HCT116 (cell line): ENCODE results near the gene JPH3. TPM values are rescaled to one million over a fixed set of nuclear protein-coding genes. Genes with fewer than 3 reads are reported as not detected.

Experiments used
- ATAC-seq: fragments of 200-7000 bp; cut with Tn5 transposase; 2 replicates; pipeline ENCODE4 v1.9.1; 2020; ENCODE audit warnings: mild to moderate bottlenecking, moderate library complexity
- BruUV-seq: library from RNA; stranded (reverse); fragments of 400-500 nt; replicated peaks from 2 replicates; lab custom pipeline; 2021; lab: Mats Ljungman, UMichigan
- CTCF ChIA-PET: fragments of 300-600 bp; sonication (Branson Sonifier 250); formaldehyde crosslinking; loops from one replicate; lab custom pipeline; 2021; ENCODE audit warnings: antibody characterized with exemption; lab: Charles Lee
- POLR2A ChIA-PET: fragments of 300-600, 350-600 bp; sonication (Branson Sonifier 250); formaldehyde crosslinking; loops from one replicate; lab custom pipeline; 2021; ENCODE audit warnings: antibody characterized with exemption; lab: Charles Lee
- RAD21 ChIA-PET, 2 experiments: fragments of 300-600 bp; sonication (Branson Sonifier 250); formaldehyde crosslinking; loops; one replicate each; lab custom pipeline; 2023; ENCODE audit warnings: low total read pairs in 2 of 2; ENCODE audit not compliant: uncharacterized antibody in 2 of 2, unreplicated experiment in 2 of 2, low non-redundant PET in 1 of 2; lab: Charles Lee
- DNase-seq: peaks from one replicate; pipeline ENCODE4 v3.0.0-alpha.2; 2010; ENCODE audit warnings: low read depth, low spot score
- H2AFZ ChIP-seq: fragments of 200-600 bp; shearing (Covaris generic), sonication (generic); 2 replicates; pipeline ENCODE4 v1.6.1; 2017; ENCODE audit warnings: low read depth, mixed run types, mixed read lengths, antibody characterized with exemption, low read length; ENCODE audit not compliant: poor library complexity, severe bottlenecking
- H3K27ac ChIP-seq: 2 replicates; pipeline ENCODE4 v1.5.1; 2012; ENCODE audit warnings: low read depth, low read length
- H3K27me3 ChIP-seq: fragments of 200-600 bp; sonication (generic); 2 replicates; pipeline ENCODE4 v1.6.1; 2016; ENCODE audit warnings: mixed run types, low read length, mixed read lengths; ENCODE audit not compliant: insufficient read depth
- H3K36me3 ChIP-seq, 2 experiments: fragments of 200-500 bp in 1 of 2; fragments of 200-600 bp in 1 of 2; sonication (Bioruptor generic) in 1 of 2; sonication (generic) in 1 of 2; 2 replicates each; pipeline versions ENCODE4 v1.5.1 to v1.6.1; 2014 to 2016; ENCODE audit warnings: low read length in 2 of 2, inconsistent platforms in 1 of 2, mixed read lengths in 1 of 2, mixed run types in 1 of 2; ENCODE audit not compliant: insufficient read depth in 2 of 2, control insufficient read depth in 1 of 2
- H3K4me1 ChIP-seq, 2 experiments: fragments of 200-600 bp in 1 of 2; sonication (generic) in 1 of 2; 2 replicates each; pipeline versions ENCODE4 v1.5.1 to v1.6.1; 2012 to 2017; ENCODE audit warnings: low read length in 2 of 2, inconsistent platforms in 1 of 2, mild to moderate bottlenecking in 1 of 2, mixed read lengths in 1 of 2, mixed run types in 1 of 2, moderate library complexity in 1 of 2; ENCODE audit not compliant: insufficient read depth in 2 of 2, control insufficient read depth in 1 of 2
- H3K4me2 ChIP-seq: fragments of 200-600 bp; sonication (generic); 2 replicates; pipeline ENCODE4 v1.6.1; 2017; ENCODE audit warnings: mixed run types, low read length, mixed read lengths
- H3K4me3 ChIP-seq, 2 experiments: fragments of 200-600 bp in 1 of 2; sonication (generic) in 1 of 2; replicated peaks in 1 of 2; 2 replicates each; pipeline ENCODE4 v1.5.1; 2011 to 2016; ENCODE audit warnings: low read length in 2 of 2, control low read depth in 1 of 2, low read depth in 1 of 2, mild to moderate bottlenecking in 1 of 2, mixed read lengths in 1 of 2, mixed run types in 1 of 2
- H3K79me2 ChIP-seq: fragments of 200-600 bp; sonication (generic); 2 replicates; pipeline ENCODE4 v1.6.1; 2017; ENCODE audit warnings: mild to moderate bottlenecking, mixed run types, low read length, moderate library complexity, mixed read lengths; ENCODE audit not compliant: insufficient read depth
- H3K9ac ChIP-seq: fragments of 200-600 bp; sonication (generic); 2 replicates; pipeline ENCODE4 v1.6.1; 2016; ENCODE audit warnings: low read length, mixed read lengths
- H3K9me2 ChIP-seq: fragments of 200-600 bp; sonication (generic), shearing (Covaris generic); 2 replicates; pipeline ENCODE4 v1.6.1; 2017; ENCODE audit warnings: mixed run types, mild to moderate bottlenecking, moderate library complexity; ENCODE audit not compliant: insufficient read depth
- H3K9me3 ChIP-seq, 2 experiments: fragments of 200-500 bp in 1 of 2; fragments of 200-600 bp in 1 of 2; sonication (Bioruptor generic) in 1 of 2; sonication (generic) in 1 of 2; 2 replicates each; pipeline ENCODE4 v1.6.1; 2014 to 2017; ENCODE audit warnings: low read length in 2 of 2, mixed read lengths in 2 of 2, inconsistent platforms in 1 of 2, low read depth in 1 of 2, mild to moderate bottlenecking in 1 of 2, mixed run types in 1 of 2, moderate library complexity in 1 of 2; ENCODE audit not compliant: control insufficient read depth in 1 of 2, insufficient read depth in 1 of 2
- H4K20me1 ChIP-seq: fragments of 200-600 bp; sonication (generic), shearing (Covaris generic); 2 replicates; pipeline ENCODE4 v1.6.1; 2017; ENCODE audit warnings: mixed run types, mild to moderate bottlenecking, moderate library complexity; ENCODE audit not compliant: insufficient read depth
- CBX3 ChIP-seq: IDR thresholded peaks from 2 replicates; pipeline ENCODE4 v1.6.1; 2012; ENCODE audit warnings: low read depth
- CTCF ChIP-seq, 3 experiments: fragments of 200-600 bp in 1 of 3; sonication (generic) in 1 of 3; IDR thresholded peaks in 2 of 3; conservative IDR thresholded peaks in 1 of 3; 2 replicates each; pipeline ENCODE4 v1.5.1; 2012 to 2017; ENCODE audit warnings: low read depth in 2 of 3, low read length in 2 of 3, antibody characterized with exemption in 1 of 3, borderline replicate concordance in 1 of 3, control low read depth in 1 of 3, mild to moderate bottlenecking in 1 of 3, mixed read lengths in 1 of 3, mixed run types in 1 of 3, moderate library complexity in 1 of 3; ENCODE audit not compliant: insufficient read depth in 1 of 3
- EGR1 ChIP-seq: IDR thresholded peaks from 2 replicates; pipeline ENCODE4 v1.6.1; 2012; ENCODE audit warnings: low read depth
- ELF1 ChIP-seq: IDR thresholded peaks from 2 replicates; pipeline ENCODE4 v1.6.1; 2012; ENCODE audit warnings: low read depth, borderline replicate concordance
- EZH2phosphoT487 ChIP-seq: fragments of 200-600 bp; IDR thresholded peaks from 2 replicates; pipeline ENCODE4 v1.6.1; 2018; ENCODE audit warnings: antibody characterized with exemption, borderline replicate concordance
- FOSL1 ChIP-seq: IDR thresholded peaks from 2 replicates; pipeline ENCODE4 v1.6.1; 2012; ENCODE audit warnings: low read depth
- POLR2AphosphoS5 ChIP-seq: IDR thresholded peaks from 2 replicates; pipeline ENCODE4 v1.6.1; 2011; ENCODE audit warnings: mild to moderate bottlenecking, low read depth, low read length, moderate library complexity
- REST ChIP-seq: IDR thresholded peaks from 2 replicates; pipeline ENCODE4 v1.6.1; 2012; ENCODE audit warnings: low read depth
- SIN3A ChIP-seq: IDR thresholded peaks from 2 replicates; pipeline ENCODE4 v1.6.1; 2012; ENCODE audit warnings: low read depth
- SP1 ChIP-seq: IDR thresholded peaks from 2 replicates; pipeline ENCODE4 v1.6.1; 2012; ENCODE audit warnings: low read depth
- YY1 ChIP-seq: IDR thresholded peaks from 2 replicates; pipeline ENCODE4 v1.6.1; 2011; ENCODE audit warnings: low read length, low read depth, moderate library complexity, mild to moderate bottlenecking; ENCODE audit not compliant: insufficient replicate concordance; ENCODE audit errors: extremely low read depth
- ZFX ChIP-seq: fragments of 450-650 bp; IDR thresholded peaks from 2 replicates; pipeline ENCODE4 v1.6.1; 2017
- ZNF274 ChIP-seq: fragments of 200-500 bp; sonication (Bioruptor generic); IDR thresholded peaks from 2 replicates; pipeline ENCODE4 v1.6.1; 2014; ENCODE audit warnings: mild to moderate bottlenecking, low read depth, low read length, inconsistent platforms
- intact Hi-C: fragments of 100-400 bp; cut with micrococcal nuclease; formaldehyde crosslinking; loops from 2 replicates; pipeline ENCODE4 v1.10.0; 2022
- total RNA-seq: library from RNA; stranded (reverse); gene quantifications from one replicate; pipeline ENCODE4 v1.2.1, GENCODE V29; 2021; ENCODE audit not compliant: unreplicated experiment

The JPH3 gene
- total RNA-seq, 1 experiment from 2014 or later: 0.10 TPM

GRCh38 chr16:87582966-87583325, 19.4 kb upstream of the JPH3 start:
- Histone ChIP-seq H4K20me1 (no peaks in the 10 kb centered on the region), H3K4me3 (no peak overlapping the region), H3K36me3 (no peaks in the 10 kb centered on the region), H3K9me2 (no peaks in the 10 kb centered on the region), H3K9ac (no peak overlapping the region), H3K4me1 (peaks cover 12 to 22% of the 10 kb centered on the region in 2 experiments), H3K79me2 (no peaks in the 10 kb centered on the region), H3K27me3 (no peaks in the 10 kb centered on the region), H2AFZ (no peak overlapping the region), H3K9me3 (no peaks in the 10 kb centered on the region), H3K27ac (no peak overlapping the region)
- intact Hi-C loops: no loop called here
- no peak for ATAC-seq
- RAD21 ChIA-PET: no interaction called here
- no peak for DNase-seq
- CTCF ChIA-PET: interaction anchor here (1.2 kb wide), 1 partner anchor 10 kb away, joined by 3 read pairs; no protein-coding TSS in a partner anchor
- BruUV-seq: no TSS peak
- POLR2A ChIA-PET: no interaction called here
- TF ChIP-seq ZNF274: no peak
- no peak for TF ChIP-seq CBX3
- no peak for TF ChIP-seq EZH2phosphoT487
- no peak for TF ChIP-seq SIN3A
- TF ChIP-seq, all 23 proteins: peak for 0
- no peak overlapping the region for H3K4me2 ChIP-seq

- H2AFZ ChIP-seq: no peak overlapping the region
- no peak overlapping the region for H3K27ac ChIP-seq
- peaks cover 12 to 22% of the 10 kb centered on the region in 2 experiments for H3K4me1 ChIP-seq
- no peaks in the 10 kb centered on the region for H3K27me3 ChIP-seq
- no peaks in the 10 kb centered on the region for H4K20me1 ChIP-seq
- TF ChIP-seq REST (no peak), ZFX (no peak), CBX3 (no peak), SP1 (no peak), FOSL1 (no peak), CTCF (IDR thresholded peaks at IDR 0.05 in 2 of 3, conservative IDR thresholded peaks at IDR 0.05 in 1 of 3; ENCODE audit: borderline replicate concordance in 1 of 3, insufficient read depth in 1 of 3, low read depth in 2 of 3, low read length in 2 of 3) (no peak), EGR1 (no peak), POLR2AphosphoS5 (no peak), ELF1 (no peak), YY1 (no peak)
- TF ChIP-seq, all 23 proteins: peak for 0
- ATAC-seq (no peak), DNase-seq (no peak)
- H3K4me2 ChIP-seq: no peak overlapping the region
- no peaks in the 10 kb centered on the region for H3K9me3 ChIP-seq
- ChIA-PET RAD21 (no interaction called here), POLR2A (no interaction called here), CTCF (interaction anchor here (1.0 kb wide), 1 partner anchor 12 kb away, joined by 3 read pairs; no protein-coding TSS in a partner anchor)
- H3K9me2 ChIP-seq: no peaks in the 10 kb centered on the region
- H3K79me2 ChIP-seq: no peaks in the 10 kb centered on the region
- H3K9ac ChIP-seq: no peak overlapping the region
- no peaks in the 10 kb centered on the region for H3K36me3 ChIP-seq
- no peak overlapping the region for H3K4me3 ChIP-seq
- intact Hi-C loops: no loop called here
- BruUV-seq: no TSS peak
These were observed 18.7 kb upstream of the JPH3 start for GRCh38 chr16:87583453-87584131.
